Suprapubic skin (tissue), 3 donors: Measurements from ENCODE around the gene RGS6.

Source experiments
- CTCF ChIP-seq, 2 donors: fragments of 200-600 bp in 1 of 2; fragments of 450-650 bp in 1 of 2; sonication (generic) in 1 of 2; IDR thresholded peaks; one replicate each; pipeline ENCODE4 v1.5.1; 2016 to 2019; ENCODE audit warnings: antibody characterized with exemption in 2 of 2, mild to moderate bottlenecking in 1 of 2, moderate library complexity in 1 of 2
- POLR2AphosphoS5 ChIP-seq, 3 donors: sonication (generic); formaldehyde crosslinking; IDR thresholded peaks; one replicate each; pipeline ENCODE4 v1.6.1; 2017; ENCODE audit warnings: antibody characterized with exemption in 3 of 3

- no peak for TF ChIP-seq POLR2AphosphoS5 (IDR thresholded peaks at IDR 0.05)
- TF ChIP-seq CTCF (IDR thresholded peaks at IDR 0.05) = no peak
Observed at GRCh38 chr14:72532686-72533454, 600.6 kb downstream of the RGS6 start.
